HepG2 (cell line): ENCODE results near the gene PNKD. TPM values are rescaled to one million over a fixed set of nuclear protein-coding genes. Genes with fewer than 3 reads are reported as not detected.

ENCODE experiments used
- ATAC-seq: fragments of 200-7000 bp; cut with Tn5 transposase; 3 replicates; pipeline ENCODE4 v1.9.1; 2020; ENCODE audit warnings: mild to moderate bottlenecking, moderate library complexity
- BruUV-seq: library from RNA; stranded (reverse); fragments of 400-500 nt; replicated peaks from 2 replicates; lab custom pipeline; 2021; lab: Mats Ljungman, UMichigan
- CTCF ChIA-PET: fragments of 300-600 bp; formaldehyde crosslinking; extraction: SDS; loops from one replicate; lab custom pipeline; 2021; ENCODE audit warnings: low total read pairs, inconsistent platforms, low intra/inter-chr PET ratio; lab: Yijun Ruan, JAX
- POLR2A ChIA-PET: fragments of 350-600 bp; sonication (Branson Sonifier 250); formaldehyde crosslinking; loops from one replicate; lab custom pipeline; 2020; ENCODE audit warnings: antibody characterized with exemption, inconsistent platforms; lab: Yijun Ruan, JAX
- DNase-seq: peaks from one replicate; pipeline ENCODE4 v3.0.0-alpha.2; 2015; ENCODE audit warnings: low spot score
- FAIRE-seq: peaks from 3 replicates; lab custom pipeline; 2011; peaks lifted over from hg19 to GRCh38; lab: Jason Lieb, UNC
- H2AFZ ChIP-seq: one replicate; pipeline ENCODE4 v1.6.1; 2011; ENCODE audit warnings: low read length, inconsistent platforms
- H3K27ac ChIP-seq: fragments of 300-600 bp; 3 replicates; pipeline ENCODE4 v1.8.0; 2011; ENCODE audit warnings: mixed run types, mild to moderate bottlenecking, mixed read lengths, low read length, inconsistent platforms; ENCODE audit not compliant: insufficient read depth; ENCODE audit errors: extremely low read length
- H3K27me3 ChIP-seq, 2 experiments: fragments of 200-600 bp in 1 of 2; 2 replicates in 1 of 2; 3 replicates in 1 of 2; pipeline versions ENCODE4 v1.6.0 to v1.8.0; 2011; ENCODE audit warnings: low read length in 2 of 2, mild to moderate bottlenecking in 2 of 2, moderate library complexity in 2 of 2, inconsistent platforms in 1 of 2; ENCODE audit not compliant: insufficient read depth in 2 of 2, control insufficient read depth in 1 of 2
- H3K36me3 ChIP-seq, 2 experiments: fragments of 200-600 bp in 1 of 2; replicated peaks in 1 of 2; 2 replicates in 1 of 2; 3 replicates in 1 of 2; pipeline versions ENCODE4 v1.5.1 to v1.8.0; 2011; ENCODE audit warnings: low read length in 2 of 2, inconsistent platforms in 1 of 2; ENCODE audit not compliant: insufficient read depth in 2 of 2, control insufficient read depth in 1 of 2
- H3K4me1 ChIP-seq: 2 replicates; pipeline ENCODE4 v1.5.1; 2012; ENCODE audit warnings: low read length, inconsistent platforms; ENCODE audit not compliant: insufficient read depth
- H3K4me2 ChIP-seq: 2 replicates; pipeline ENCODE4 v1.6.0; 2011; ENCODE audit warnings: low read depth, low read length, inconsistent platforms
- H3K4me3 ChIP-seq, 3 experiments: fragments of 200-600 bp in 1 of 3; sonication (generic), shearing (Covaris generic) in 1 of 3; replicated peaks in 1 of 3; 2 replicates each; pipeline ENCODE4 v1.5.1; 2011 to 2016; ENCODE audit warnings: low read length in 3 of 3, inconsistent platforms in 2 of 3, low read depth in 2 of 3, mild to moderate bottlenecking in 2 of 3, control low read depth in 1 of 3, mixed read lengths in 1 of 3; ENCODE audit not compliant: insufficient read depth in 1 of 3
- H3K79me2 ChIP-seq: one replicate; pipeline ENCODE4 v1.6.1; 2011; ENCODE audit warnings: low read length, inconsistent platforms; ENCODE audit not compliant: insufficient read depth
- H3K9ac ChIP-seq: 2 replicates; pipeline ENCODE4 v1.6.0; 2011; ENCODE audit warnings: mild to moderate bottlenecking, low read depth, low read length, inconsistent platforms; ENCODE audit not compliant: insufficient read depth
- H3K9me3 ChIP-seq: 2 replicates; pipeline ENCODE4 v1.5.1; 2012; ENCODE audit warnings: mild to moderate bottlenecking, low read length
- H4K20me1 ChIP-seq: 2 replicates; pipeline ENCODE4 v1.6.0; 2011; ENCODE audit warnings: inconsistent platforms, mild to moderate bottlenecking, low read length, moderate library complexity; ENCODE audit not compliant: insufficient read depth
- CREM ChIP-seq, 2 experiments: sonication (generic) in 1 of 2; formaldehyde crosslinking in 1 of 2; IDR thresholded peaks; 2 replicates each; pipeline versions ENCODE4 v1.4.0 to v1.6.1; 2016 to 2020; ENCODE audit warnings: antibody characterized with exemption in 1 of 2, mild to moderate bottlenecking in 1 of 2, missing genetic modification reagents in 1 of 2
- HNF4A ChIP-seq: sonication (generic); formaldehyde crosslinking; IDR thresholded peaks from 2 replicates; pipeline ENCODE4 v1.4.0; 2020; ENCODE audit warnings: missing genetic modification reagents
- HOXA5 ChIP-seq: sonication (generic); formaldehyde crosslinking; IDR thresholded peaks from 2 replicates; pipeline ENCODE4 v1.4.0; 2020; ENCODE audit warnings: missing genetic modification reagents
- MTF2 ChIP-seq: sonication (generic); formaldehyde crosslinking; IDR thresholded peaks from 2 replicates; pipeline ENCODE4 v1.5.0; 2020; ENCODE audit warnings: missing genetic modification reagents, borderline replicate concordance
- SMAD9 ChIP-seq: sonication (generic); formaldehyde crosslinking; IDR thresholded peaks from 2 replicates; pipeline ENCODE4 v1.5.1; 2020; ENCODE audit warnings: mild to moderate bottlenecking, missing genetic modification reagents
- SOX6 ChIP-seq, 2 experiments: fragments of 450-650 bp in 1 of 2; sonication (generic) in 1 of 2; formaldehyde crosslinking in 1 of 2; IDR thresholded peaks; 2 replicates each; pipeline versions ENCODE4 v1.4.0 to v1.6.1; 2017 to 2020; ENCODE audit warnings: antibody characterized with exemption in 1 of 2, mild to moderate bottlenecking in 1 of 2, missing genetic modification reagents in 1 of 2
- UBTF ChIP-seq: sonication (generic); formaldehyde crosslinking; IDR thresholded peaks from 2 replicates; pipeline ENCODE4 v1.4.0; 2020; ENCODE audit warnings: mild to moderate bottlenecking, missing genetic modification reagents
- ZGPAT ChIP-seq: IDR thresholded peaks from 2 replicates; pipeline ENCODE4 v1.6.1; 2016; ENCODE audit warnings: mild to moderate bottlenecking
- ZNF205 ChIP-seq: IDR thresholded peaks from 2 replicates; pipeline ENCODE4 v1.6.1; 2018; ENCODE audit warnings: missing biosample characterization, missing genetic modification reagents
- WGBS: methylation state at CpG from one replicate; pipeline ENCODE4 v1.1.6; 2017; ENCODE audit warnings: low lambda C conversion rate; 5-methylcytosine and 5-hydroxymethylcytosine counted together
- in situ Hi-C: cut with HindIII; loops from 2 replicates; pipeline ENCODE4 v1.10.0; 2017; ENCODE audit warnings: low pct_unique_long_range_greater_than_20kb; ENCODE audit not compliant: extremely low pct_ligation_motif_present
- intact Hi-C: fragments of 100-400 bp; cut with micrococcal nuclease; formaldehyde crosslinking; loops from one replicate; pipeline ENCODE4 v1.10.0; 2022; ENCODE audit not compliant: unreplicated experiment
- polyA plus RNA-seq, 8 experiments: library from polyadenylated mRNA; depleted of rRNA in 3 of 8; stranded (reverse) in 7 of 8; unstranded in 1 of 8; fragments of >200 nt; fragmentation: Illumina TruSeq in 4 of 8; extraction: Trizol in 4 of 8; gene quantifications; 2 replicates each; pipeline versions ENCODE4 v1.2.1 to v1.2.3, GENCODE V29; 2011 to 2016; ENCODE audit warnings: low read depth in 4 of 8, missing spikeins in 1 of 8, mixed read lengths in 1 of 8; ENCODE audit not compliant: insufficient read depth in 1 of 8
- total RNA-seq, 5 experiments: library from RNA; depleted of rRNA; stranded (reverse); fragments of >200 nt; fragmentation: Illumina TruSeq; extraction: Trizol; gene quantifications; 2 replicates each; pipeline ENCODE4 v1.2.3, GENCODE V29; 2016; ENCODE audit warnings: low read depth in 1 of 5

The PNKD gene
- total and polyA plus RNA-seq, 2 of the 13 experiments (the other 11 are each of a cell fraction or from before 2014, with no cell fraction given): 55.9 to 80.4 TPM

GRCh38 chr2:218369330-218369729, 99.0 kb downstream of the PNKD start:
- H3K9ac ChIP-seq: no peak overlapping the region
- no peak for TF ChIP-seq HOXA5 (CRISPR knock-in tag)
- TF ChIP-seq SMAD9: no peak
- no peak for TF ChIP-seq ZGPAT (CRISPR knock-in tag)
- H3K27me3 ChIP-seq: peaks cover 2% of the 10 kb centered on the region in 2 experiments; a peak in 2 of 5 replicates
- no peak overlapping the region for H3K27ac ChIP-seq
- POLR2A ChIA-PET: interaction anchor here (1.1 to 1.9 kb wide), 3 partner anchors 17 to 82 kb away, joined by 4 to 10 read pairs (median 4); no protein-coding TSS in a partner anchor
- H3K9me3 ChIP-seq: no peaks in the 10 kb centered on the region
- in situ Hi-C loops: no loop called here
- peaks cover 42% of the 10 kb centered on the region for H3K4me1 ChIP-seq
- BruUV-seq: no TSS peak
- H3K4me3 ChIP-seq: no peak overlapping the region
- no peak overlapping the region for H2AFZ ChIP-seq
- no peak for DNase-seq
- no peak for FAIRE-seq
- intact Hi-C loops: no loop called here
- no peaks in the 10 kb centered on the region for H4K20me1 ChIP-seq
- CTCF ChIA-PET: no interaction called here
- no peak for ATAC-seq
- no peaks in the 10 kb centered on the region for H3K36me3 ChIP-seq
- H3K79me2 ChIP-seq: no peaks in the 10 kb centered on the region
- H3K4me2 ChIP-seq: no peak overlapping the region
- under 1% methylated on average over 2 of the region's 2 CpGs for WGBS

- POLR2A ChIA-PET: interaction anchor here (0.7 to 1.9 kb wide), 8 partner anchors 13 to 83 kb away, joined by 3 to 11 read pairs (median 4); partner anchors contain the start of gene CATIP
- no peak for TF ChIP-seq SOX6 (IDR thresholded peaks at IDR 0.05)
- peak; percentile 18; the same call in 1 of the 2 replicates for TF ChIP-seq SOX6 (CRISPR knock-in tag; IDR thresholded peaks at IDR 0.05)
- TF ChIP-seq HNF4A (CRISPR knock-in tag): peak; percentile 34; the same call in 1 of the 2 replicates
- TF ChIP-seq CREM (IDR thresholded peaks at IDR 0.05): peak; percentile 21; the same call in 1 of the 2 replicates
- TF ChIP-seq CREM (CRISPR knock-in tag; IDR thresholded peaks at IDR 0.05): no peak
- TF ChIP-seq UBTF (CRISPR knock-in tag): 0 out of 2 replicates have a peak, but pooled peaks have one; percentile 5
- no peak for TF ChIP-seq ZNF205 (CRISPR knock-in tag)
- TF ChIP-seq MTF2 (CRISPR knock-in tag): 0 out of 2 replicates have a peak, but pooled peaks have one; percentile 35
These were observed 100.2 kb downstream of the PNKD start for GRCh38 chr2:218370410-218371063.

More at GRCh38 chr2:218370410-218371063, 100.2 kb downstream of the PNKD start:
- Histone ChIP-seq H3K27ac (no peak overlapping the region), H2AFZ (no peak overlapping the region), H3K4me1 (peaks cover 49% of the 10 kb centered on the region), H3K79me2 (no peaks in the 10 kb centered on the region), H3K36me3 (no peaks in the 10 kb centered on the region), H3K27me3 (peaks cover 2% of the 10 kb centered on the region in 2 experiments; a peak in 2 of 5 replicates), H4K20me1 (no peaks in the 10 kb centered on the region), H3K4me3 (peak overlapping the region in 1 of 3 experiments; percentile 0; a peak in 1 of 6 replicates), H3K4me2 (peak overlapping the region; percentile 63), H3K9ac (no peak overlapping the region), H3K9me3 (no peaks in the 10 kb centered on the region)
- CTCF ChIA-PET: no interaction called here
- peak; percentile 57 for DNase-seq
- intact Hi-C loops: loop anchor here (1.0 kb wide), 1 partner anchor 16 kb away; no protein-coding TSS in a partner anchor
- peak; percentile 34 for FAIRE-seq
- WGBS: 3% methylated on average over 11 of the region's 11 CpGs
- peak; percentile 69 for ATAC-seq
- in situ Hi-C loops: no loop called here
- no TSS peak for BruUV-seq
